ENCODE results near the gene STMP1. TPM values are rescaled to one million over a fixed set of nuclear protein-coding genes. Genes with fewer than 3 reads are reported as not detected.
A peak's percentile ranks its signal among the peaks of the same experiment; 100 is the strongest.

STMP1 gene
- total and polyA plus RNA-seq, 11 donors: 14.7 to 34.7 (median 29.2) TPM

GRCh38 chr7:135644154-135644553, 18.2 kb upstream of the STMP1 start:
- intact Hi-C loops (cut with DNase I): loop anchor here in 6 of 10 donors (2.0 to 10.0 kb wide), 6 partner anchors 129 to 372 kb away; partner anchors contain the start of gene CNOT4 (in 1 of the 6)
- Histone ChIP-seq H3K9me3 (no peaks in the 10 kb centered on the region), H3K4me1 (peaks cover 0 to 2% (median 0%) of the 10 kb centered on the region in 12 donors), H3K36me3 (peaks cover 0 to 98% (median 85%) of the 10 kb centered on the region in 9 donors), H3K4me3 (no peak overlapping the region), H3K27ac (no peak overlapping the region), H3K27me3 (no peaks in the 10 kb centered on the region)
- DNase-seq (no peak), ATAC-seq (no peak)
- TF ChIP-seq POLR2A (IDR thresholded peaks at IDR 0.05) (no peak), CTCF (IDR thresholded peaks at IDR 0.05) (no peak)
- 78 to 92% (median 81%) methylated on average over 3 of the region's 3 CpGs for WGBS, 4 donors

- H3K9me3 ChIP-seq: no peaks in the 10 kb centered on the region
- H3K27me3 ChIP-seq: no peaks in the 10 kb centered on the region
- H3K4me3 ChIP-seq: no peak overlapping the region
- H3K36me3 ChIP-seq: peaks cover 0 to 94% (median 79%) of the 10 kb centered on the region in 9 donors
- no peak for DNase-seq
- no peak for ATAC-seq
- whole genome bisulfite sequencing, 4 donors: 81 to 86% (median 86%) methylated on average over 3 of the region's 3 CpGs
- peaks cover 0 to 2% (median 0%) of the 10 kb centered on the region in 12 donors for H3K4me1 ChIP-seq
- no peak for TF ChIP-seq POLR2A (IDR thresholded peaks at IDR 0.05)
- no peak for TF ChIP-seq CTCF (IDR thresholded peaks at IDR 0.05)
- intact Hi-C loops (cut with DNase I): loop anchor here (2.0 to 10.0 kb wide), 6 partner anchors 130 to 372 kb away; partner anchors contain the start of gene CNOT4 (in 1 of the 10)
- no peak overlapping the region for H3K27ac ChIP-seq
These were observed 17.6 kb upstream of the STMP1 start for GRCh38 chr7:135644729-135645128.

- peak in 3 of 4 donors; percentile 51 to 70 (median 62) for ATAC-seq
- TF ChIP-seq POLR2A (IDR thresholded peaks at IDR 0.05): no peak
- peak; percentile 56 to 79 (median 70) for TF ChIP-seq CTCF (IDR thresholded peaks at IDR 0.05)
- peaks cover 0 to 89% (median 73%) of the 10 kb centered on the region in 9 donors for H3K36me3 ChIP-seq
- no peak overlapping the region for H3K27ac ChIP-seq
- no peak for DNase-seq
- no peaks in the 10 kb centered on the region for H3K27me3 ChIP-seq
- peaks cover 0 to 2% (median 0%) of the 10 kb centered on the region in 12 donors for H3K4me1 ChIP-seq
- WGBS, 4 donors: 39 to 44% (median 43%) methylated on average over 6 of the region's 6 CpGs
- no peak overlapping the region for H3K4me3 ChIP-seq
- intact Hi-C loops (cut with DNase I): loop anchor here in 7 of 10 donors (2.0 to 10.0 kb wide), 5 partner anchors 131 to 369 kb away; partner anchors contain the start of gene CNOT4 (in 1 of the 7)
- H3K9me3 ChIP-seq: no peaks in the 10 kb centered on the region
These were observed 16.9 kb upstream of the STMP1 start for GRCh38 chr7:135645296-135645904.

- TF ChIP-seq CTCF (IDR thresholded peaks at IDR 0.05): no peak
- TF ChIP-seq POLR2A (IDR thresholded peaks at IDR 0.05): no peak
- H3K4me1 ChIP-seq: peaks cover 0 to 2% (median 0%) of the 10 kb centered on the region in 12 donors
- no peaks in the 10 kb centered on the region for H3K27me3 ChIP-seq
- H3K4me3 ChIP-seq: no peak overlapping the region
- no peak overlapping the region for H3K27ac ChIP-seq
- H3K36me3 ChIP-seq: peaks cover 0 to 73% (median 53%) of the 10 kb centered on the region in 9 donors
- intact Hi-C loops (cut with DNase I): loop anchor here in 5 of 10 donors (5.0 to 10.0 kb wide), 3 partner anchors 133 to 370 kb away; partner anchors contain the start of gene CNOT4 (in 1 of the 5)
- 66 to 87% (median 85%) methylated on average over 1 of the region's 1 CpG for WGBS, 4 donors
- no peak for ATAC-seq
- DNase-seq: no peak
- H3K9me3 ChIP-seq: no peaks in the 10 kb centered on the region
These were observed 14.6 kb upstream of the STMP1 start for GRCh38 chr7:135647755-135648154.
